AG10803 (cell line): ENCODE results near the gene ALOX15B.
"Not testable (repeated sequence)": the region's sequence is repeated elsewhere in the genome, so short reads cannot be mapped to it uniquely, and the experiment has no call there.

Source experiments
- DNase-seq: peaks from one replicate; pipeline ENCODE4 v3.0.0; 2010; ENCODE audit warnings: low read depth
- H3K4me3 ChIP-seq: 2 replicates; pipeline ENCODE4 v1.5.1; 2011; ENCODE audit warnings: mild to moderate bottlenecking, low read length, control low read depth
- TF ChIP-seq, protein P1 (sequence below): conservative IDR thresholded peaks from 2 replicates; pipeline ENCODE4 v1.5.1; 2011; ENCODE audit warnings: mild to moderate bottlenecking, low read length, control low read depth, inconsistent platforms

The ALOX15B gene

DNA sequence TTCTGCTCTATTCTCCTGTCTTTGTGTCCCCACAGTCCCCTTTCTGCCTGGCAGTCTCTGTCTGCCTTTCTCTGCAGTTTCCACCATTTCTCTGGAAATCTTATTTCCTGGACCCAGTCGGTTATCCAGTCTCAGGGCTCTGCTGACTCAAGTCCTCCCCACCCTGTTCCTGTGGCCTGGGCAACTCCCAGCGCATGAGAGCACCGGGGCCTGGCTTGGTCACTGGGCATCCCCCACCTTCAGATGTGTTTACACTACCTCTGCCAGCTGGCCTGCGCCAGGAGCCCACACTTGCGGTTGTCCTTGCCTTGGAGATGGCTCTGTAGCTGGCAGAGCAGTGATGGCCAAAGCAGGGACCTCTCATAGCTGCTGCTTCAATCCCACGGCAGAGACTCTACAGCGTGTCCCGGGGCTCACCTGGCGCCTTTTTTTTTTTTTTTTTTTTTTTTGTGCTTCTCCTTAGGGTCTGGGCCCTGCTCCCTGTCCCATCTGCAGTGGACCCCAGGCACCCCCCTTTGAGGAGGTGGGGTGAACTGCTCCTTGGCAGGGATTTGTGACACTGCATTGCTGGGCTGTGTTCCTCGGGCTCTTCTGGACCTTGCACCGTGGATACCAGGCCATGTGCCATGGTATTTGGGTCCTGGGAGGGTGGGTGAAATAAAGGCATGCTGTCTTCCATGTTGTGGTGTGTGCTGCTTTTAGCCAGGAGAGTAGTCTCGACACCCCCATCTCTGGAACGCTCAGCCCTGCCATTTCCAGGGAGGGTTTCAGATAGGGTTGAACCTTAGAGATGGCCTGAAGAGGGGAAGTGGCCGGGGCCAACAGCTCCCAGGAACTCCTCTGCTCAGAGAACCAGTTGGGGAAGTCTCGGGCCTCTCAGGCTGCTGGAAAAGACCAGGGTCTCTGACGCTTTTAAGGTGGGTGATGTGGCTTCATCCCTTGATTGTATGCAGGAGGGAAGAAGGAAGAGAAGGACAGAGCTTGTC is 18.9 kb upstream of the ALOX15B start:
- no peak for DNase-seq
- no peak overlapping the region for H3K4me3 ChIP-seq
- TF ChIP-seq, protein P1, sequence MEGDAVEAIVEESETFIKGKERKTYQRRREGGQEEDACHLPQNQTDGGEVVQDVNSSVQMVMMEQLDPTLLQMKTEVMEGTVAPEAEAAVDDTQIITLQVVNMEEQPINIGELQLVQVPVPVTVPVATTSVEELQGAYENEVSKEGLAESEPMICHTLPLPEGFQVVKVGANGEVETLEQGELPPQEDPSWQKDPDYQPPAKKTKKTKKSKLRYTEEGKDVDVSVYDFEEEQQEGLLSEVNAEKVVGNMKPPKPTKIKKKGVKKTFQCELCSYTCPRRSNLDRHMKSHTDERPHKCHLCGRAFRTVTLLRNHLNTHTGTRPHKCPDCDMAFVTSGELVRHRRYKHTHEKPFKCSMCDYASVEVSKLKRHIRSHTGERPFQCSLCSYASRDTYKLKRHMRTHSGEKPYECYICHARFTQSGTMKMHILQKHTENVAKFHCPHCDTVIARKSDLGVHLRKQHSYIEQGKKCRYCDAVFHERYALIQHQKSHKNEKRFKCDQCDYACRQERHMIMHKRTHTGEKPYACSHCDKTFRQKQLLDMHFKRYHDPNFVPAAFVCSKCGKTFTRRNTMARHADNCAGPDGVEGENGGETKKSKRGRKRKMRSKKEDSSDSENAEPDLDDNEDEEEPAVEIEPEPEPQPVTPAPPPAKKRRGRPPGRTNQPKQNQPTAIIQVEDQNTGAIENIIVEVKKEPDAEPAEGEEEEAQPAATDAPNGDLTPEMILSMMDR: no peak

DNA sequence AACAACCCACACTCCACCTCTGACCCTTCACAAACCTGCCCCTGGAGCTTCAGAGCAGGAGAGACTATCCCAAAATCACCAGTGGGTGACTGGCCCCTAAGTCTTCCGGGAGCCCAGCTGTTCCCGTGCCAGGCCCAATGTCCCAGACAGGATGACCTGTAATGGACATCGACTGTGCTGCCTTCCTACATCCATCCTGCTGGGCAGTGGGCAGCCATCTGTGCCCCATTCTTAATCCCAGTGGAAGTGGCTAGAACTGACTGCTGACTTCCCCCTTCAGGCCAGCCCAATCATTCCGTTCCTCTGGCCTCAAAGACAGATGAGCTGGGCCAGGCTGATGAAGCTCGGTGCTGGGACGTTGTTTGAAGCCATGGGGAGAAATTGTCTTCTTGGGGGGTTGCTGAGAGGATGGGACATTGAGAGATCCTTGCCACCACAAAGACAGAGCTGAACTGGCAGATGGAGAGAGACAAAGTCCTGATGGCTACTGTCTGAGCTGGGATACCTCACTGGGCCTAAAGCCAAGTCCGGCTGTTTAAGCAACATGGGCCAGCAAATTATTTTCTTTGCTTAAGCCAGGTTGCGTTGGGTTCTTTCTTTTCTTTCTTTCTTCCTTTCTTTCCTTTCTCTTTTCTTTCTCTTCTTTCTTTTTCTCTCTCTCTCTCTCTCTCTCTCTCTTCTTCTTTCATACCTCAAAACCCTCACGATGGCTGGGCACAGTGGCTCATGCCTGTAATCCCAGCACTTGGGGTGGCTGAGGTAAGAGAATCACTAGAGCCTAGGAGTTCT is 17.9 kb upstream of the ALOX15B start:
- DNase-seq: no peak
- TF ChIP-seq, protein P1: no peak

DNA sequence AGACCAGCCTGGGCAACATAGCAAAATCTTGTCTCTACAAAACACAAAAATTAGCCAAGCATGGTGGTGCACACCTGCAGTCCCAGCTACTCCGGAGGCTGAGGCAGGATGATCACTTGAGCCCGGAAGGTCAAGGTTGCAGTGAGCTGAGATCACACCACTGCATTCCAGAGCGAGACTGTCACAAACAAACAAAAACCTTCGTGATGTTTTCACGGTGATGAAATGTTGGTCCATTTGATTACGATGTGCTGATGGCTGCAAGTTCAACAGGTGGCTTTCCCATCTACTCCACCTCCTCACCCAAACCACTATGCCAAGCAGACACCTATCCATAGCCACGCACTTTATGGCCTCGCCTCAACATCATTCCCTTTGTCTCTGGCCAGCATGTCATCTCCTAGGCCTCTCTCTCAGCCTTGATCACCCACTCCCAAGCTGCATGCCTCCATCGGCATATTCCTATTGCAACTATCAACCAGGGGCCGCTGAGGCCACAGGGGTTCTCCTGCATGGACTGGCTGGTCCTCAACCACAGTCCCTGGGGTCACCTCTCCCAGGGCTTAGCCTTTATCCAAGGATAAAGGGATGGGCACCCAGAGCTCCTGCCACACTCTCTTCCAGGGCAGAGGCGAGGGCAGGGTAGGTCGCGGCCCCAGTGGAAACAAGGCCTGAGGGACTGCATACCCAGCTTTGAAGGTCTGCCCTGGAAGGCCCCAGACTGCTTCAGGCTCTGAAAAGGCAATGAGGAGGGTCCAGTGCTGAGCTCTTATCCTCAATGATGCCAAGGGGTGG is 17.1 kb upstream of the ALOX15B start:
- TF ChIP-seq, protein P1: no peak
- no peak overlapping the region for H3K4me3 ChIP-seq
- no peak for DNase-seq

More for the DNA sequence above, 17.9 kb upstream of the ALOX15B start:
- H3K4me3 ChIP-seq: no peak overlapping the region

DNA sequence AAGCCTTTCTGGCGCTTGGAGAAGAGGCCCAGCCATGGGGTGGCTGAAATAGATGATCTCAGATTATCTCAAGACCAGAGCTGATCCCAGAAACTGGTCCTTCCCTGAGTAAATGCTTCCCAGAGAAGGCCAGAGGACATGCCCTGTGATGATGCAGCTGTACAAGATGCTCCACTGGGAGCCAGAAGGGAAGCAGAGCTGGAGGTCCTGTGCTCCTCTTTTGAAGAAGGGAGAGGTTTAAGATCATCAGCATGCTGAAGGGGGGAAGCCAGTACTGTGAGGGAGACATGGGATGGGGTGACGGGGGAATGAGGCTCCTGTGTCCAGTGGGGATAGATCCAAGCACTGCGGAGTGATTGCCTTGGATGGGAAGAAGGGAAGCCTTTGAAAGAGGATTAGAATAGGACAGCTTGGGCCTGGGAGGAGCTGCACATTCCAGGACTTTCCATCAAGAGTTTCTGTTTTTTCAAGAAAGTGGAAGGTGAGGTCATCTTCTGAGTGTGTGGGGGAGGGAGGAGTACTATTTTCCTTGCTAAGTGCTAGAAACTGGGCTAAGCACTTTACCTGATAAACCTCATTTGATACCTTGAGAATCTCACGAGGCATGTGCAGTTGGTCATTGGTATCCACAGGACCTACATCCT is 16.4 kb upstream of the ALOX15B start:
- TF ChIP-seq, protein P1: no peak
- no peak for DNase-seq
- no peak overlapping the region for H3K4me3 ChIP-seq

DNA sequence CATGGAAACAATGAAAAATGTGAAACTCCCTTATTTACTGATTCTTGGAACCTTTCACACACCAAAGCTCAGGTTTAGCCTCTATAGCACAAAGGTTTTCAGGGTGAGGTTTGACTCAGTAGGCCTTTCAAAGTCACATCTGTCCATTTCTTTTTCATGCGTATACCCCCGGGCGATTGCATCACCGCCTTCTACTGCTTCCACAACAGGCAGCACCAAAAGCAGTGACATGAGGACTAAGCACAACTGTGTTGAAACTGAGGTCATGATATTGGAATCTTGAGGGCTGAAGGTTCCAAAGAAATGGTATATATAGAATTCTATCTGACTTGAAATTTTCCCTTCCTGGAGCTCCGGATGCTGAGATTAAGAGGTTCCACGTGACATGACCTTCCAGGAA is 14.7 kb upstream of the ALOX15B start:
- not testable (repeated sequence) for DNase-seq, H3K4me3 ChIP-seq

DNA sequence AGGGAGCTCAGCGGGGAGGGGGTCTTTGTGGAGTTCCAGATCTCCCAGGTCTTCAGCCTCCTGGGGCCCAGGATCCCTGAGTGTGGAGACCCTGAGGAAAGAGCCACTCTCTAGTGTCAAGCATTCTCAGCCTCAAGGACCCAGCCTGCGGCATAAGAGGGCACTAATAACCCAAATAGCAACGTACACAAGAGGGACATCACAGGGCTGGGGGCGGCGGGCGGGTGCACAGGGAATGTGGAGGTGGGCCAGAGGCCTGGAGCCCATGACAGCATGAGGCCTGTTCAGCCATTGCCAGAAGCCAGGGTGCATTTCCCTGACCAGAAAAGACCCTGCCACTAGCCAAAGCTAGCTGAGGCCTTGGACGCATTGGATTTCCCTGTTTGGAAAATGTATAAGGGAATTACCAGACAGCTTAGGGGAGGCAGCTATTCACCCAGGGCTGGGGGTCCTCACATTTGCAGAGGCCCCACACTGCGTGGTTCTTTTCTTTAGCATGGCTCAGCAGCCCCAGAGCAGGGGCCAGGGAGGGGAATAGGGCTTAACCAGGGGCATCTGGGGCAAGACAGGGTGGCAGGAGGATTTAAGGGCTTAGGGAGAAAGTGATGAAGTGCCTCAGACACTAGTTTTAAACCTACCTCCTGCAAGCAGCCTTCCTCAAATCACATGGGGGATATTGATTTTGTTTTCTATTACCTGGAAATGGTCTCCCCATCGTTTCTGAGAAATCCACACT is 13.5 kb upstream of the ALOX15B start:
- no peak overlapping the region for H3K4me3 ChIP-seq
- no peak for DNase-seq
- TF ChIP-seq, protein P1: no peak
